Measurements from ENCODE around the gene NKIRAS1.

The NKIRAS1 gene

DNA sequence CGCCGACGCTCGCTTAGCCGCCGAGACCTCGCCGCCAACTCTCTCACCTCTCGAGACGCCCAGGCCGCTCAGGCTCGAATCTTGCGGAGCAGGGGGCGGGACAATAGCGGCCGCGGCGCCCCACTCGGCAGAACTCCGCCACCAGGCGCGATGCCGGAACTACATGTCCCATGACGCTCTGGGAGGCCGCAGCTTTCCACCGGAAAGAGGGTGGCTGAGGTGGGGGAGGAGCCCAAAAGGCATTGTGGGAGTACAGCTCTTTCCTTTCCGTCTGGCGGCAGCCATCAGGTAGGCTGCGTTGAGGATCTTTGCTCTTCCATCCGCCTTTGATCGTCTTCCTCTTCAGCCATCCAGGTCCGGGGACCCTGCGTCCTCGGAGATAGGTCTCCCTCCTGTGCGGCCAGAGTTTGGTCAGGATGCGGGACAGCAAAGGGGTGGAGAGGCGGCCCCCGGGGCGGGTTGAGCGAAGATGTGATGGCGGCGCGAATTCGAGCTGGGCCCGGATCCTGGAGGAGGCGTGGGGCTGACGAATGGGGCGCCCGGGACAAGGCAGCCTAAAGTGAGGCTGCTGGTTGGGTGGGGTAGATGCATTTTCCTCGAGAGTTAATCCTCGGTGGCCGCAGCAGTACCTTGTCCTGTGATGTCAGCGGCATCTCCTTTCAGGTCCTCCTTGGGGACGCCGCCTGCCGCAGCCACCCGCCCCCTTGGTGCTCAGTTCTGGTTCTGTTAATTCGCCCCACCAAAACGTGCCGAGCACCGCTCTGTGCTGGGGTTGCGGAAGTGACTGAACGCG is at the start of gene NKIRAS1, which contains the start of gene RPL15:
Gene NKIRAS1, minus strand, starts transcription at position 105 of the 793 bp plus-strand sequence. CDS start 6,086 bp downstream, outside the sequence.
Gene RPL15, plus strand, starts transcription at position 247 of the 793 bp plus-strand sequence. CDS start 728 bp downstream, outside the sequence.
- DNase-seq, result peak; percentile 91

DNA sequence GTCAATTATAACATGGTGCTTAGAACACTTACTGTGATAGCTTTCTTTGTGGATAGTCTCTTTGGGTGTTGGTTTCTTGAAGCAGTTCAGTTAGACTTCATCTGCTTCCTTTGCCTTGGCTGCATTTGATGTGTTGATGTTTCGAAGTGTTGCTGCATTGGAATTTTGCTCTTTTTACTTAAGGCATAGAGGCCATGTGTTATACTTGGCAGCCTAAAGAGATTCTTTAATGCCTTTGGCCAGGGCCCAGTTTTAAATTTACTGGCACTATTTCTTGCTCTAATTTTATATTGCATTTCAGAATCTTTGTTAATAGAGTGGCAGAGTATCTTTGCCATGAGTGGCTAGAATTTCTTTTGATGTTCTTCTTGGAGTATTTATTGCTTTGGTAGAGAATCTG is 49.5 kb upstream of the NKIRAS1 start:
- no peak for DNase-seq

DNA sequence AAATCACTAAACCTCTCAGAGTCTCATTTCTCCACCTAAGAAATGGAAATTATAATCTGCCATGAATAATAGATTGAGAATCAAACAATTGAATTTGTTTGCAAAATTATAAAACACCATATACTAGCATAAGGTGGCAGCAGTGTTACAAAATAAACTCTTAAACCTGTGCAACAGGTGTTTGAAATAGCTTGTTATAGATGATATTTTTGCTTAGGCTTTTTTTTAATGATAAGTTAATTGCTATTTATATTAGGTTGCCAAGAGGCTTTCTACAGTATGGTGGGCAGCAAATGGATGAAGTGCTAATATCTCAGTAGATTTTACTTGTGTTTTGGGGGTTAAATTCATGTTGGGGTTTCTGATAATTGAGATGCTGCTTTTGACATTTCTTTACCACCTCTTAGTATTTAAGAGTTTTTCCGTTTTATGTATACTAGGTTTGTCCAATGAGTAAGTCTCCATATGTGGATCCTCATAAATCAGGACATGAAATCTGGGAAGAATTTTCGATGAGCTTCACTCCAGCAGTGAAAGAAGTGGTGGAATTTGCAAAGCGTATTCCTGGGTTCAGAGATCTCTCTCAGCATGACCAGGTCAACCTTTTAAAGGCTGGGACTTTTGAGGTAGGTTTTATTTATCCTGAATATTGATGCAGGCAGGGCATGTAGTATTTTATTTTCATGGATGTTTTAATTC is 47.9 kb upstream of the NKIRAS1 start:
- no peak for DNase-seq

DNA sequence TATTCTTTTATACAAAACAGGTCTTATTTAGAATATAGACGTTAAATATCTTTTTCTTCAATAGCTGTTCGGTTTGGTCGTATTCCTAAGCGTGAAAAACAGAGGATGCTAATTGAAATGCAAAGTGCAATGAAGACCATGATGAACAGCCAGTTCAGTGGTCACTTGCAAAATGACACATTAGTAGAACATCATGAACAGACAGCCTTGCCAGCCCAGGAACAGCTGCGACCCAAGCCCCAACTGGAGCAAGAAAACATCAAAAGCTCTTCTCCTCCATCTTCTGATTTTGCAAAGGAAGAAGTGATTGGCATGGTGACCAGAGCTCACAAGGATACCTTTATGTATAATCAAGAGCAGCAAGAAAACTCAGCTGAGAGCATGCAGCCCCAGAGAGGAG is 45.1 kb upstream of the NKIRAS1 start:
- DNase-seq, result no peak

DNA sequence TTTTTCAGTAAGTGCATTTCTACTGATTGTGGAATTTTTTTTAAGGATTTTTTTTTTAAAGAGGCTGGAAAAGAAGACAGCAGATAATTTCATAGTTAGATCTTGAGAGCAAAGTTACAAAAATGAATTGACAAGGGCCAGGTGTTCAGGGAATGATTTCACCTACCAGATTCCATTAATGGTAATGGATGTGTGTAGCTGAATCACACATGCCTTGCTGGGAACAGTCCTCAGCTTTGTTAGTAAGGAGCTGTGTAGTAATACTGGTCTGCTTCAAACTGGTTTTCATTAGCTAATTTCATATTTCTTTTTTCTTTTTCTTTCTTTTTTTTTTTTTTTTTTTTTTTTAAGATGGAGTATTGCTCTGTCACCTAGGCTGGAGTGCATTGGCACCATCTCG is 44.3 kb upstream of the NKIRAS1 start:
- DNase-seq, result peak; percentile 55

DNA sequence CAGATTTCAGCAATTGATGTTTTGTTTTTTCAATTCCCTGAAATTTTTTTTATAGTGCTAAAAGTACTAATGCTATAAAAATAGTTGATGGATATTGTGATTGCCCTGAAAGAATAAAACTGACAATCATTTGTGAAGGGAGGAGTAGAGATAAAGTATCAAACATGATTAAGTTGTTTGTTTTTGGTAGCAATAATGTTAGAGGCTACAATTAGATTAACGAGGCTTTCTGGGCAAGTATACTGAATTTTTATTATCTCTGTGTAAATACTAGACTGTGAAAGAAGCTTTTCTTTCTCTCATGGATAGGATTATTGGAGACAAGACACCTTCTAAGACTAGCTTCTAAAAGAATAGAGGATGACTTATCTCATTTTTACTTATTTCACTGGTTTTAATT is 43.9 kb upstream of the NKIRAS1 start:
- peak; percentile 63 for DNase-seq

DNA sequence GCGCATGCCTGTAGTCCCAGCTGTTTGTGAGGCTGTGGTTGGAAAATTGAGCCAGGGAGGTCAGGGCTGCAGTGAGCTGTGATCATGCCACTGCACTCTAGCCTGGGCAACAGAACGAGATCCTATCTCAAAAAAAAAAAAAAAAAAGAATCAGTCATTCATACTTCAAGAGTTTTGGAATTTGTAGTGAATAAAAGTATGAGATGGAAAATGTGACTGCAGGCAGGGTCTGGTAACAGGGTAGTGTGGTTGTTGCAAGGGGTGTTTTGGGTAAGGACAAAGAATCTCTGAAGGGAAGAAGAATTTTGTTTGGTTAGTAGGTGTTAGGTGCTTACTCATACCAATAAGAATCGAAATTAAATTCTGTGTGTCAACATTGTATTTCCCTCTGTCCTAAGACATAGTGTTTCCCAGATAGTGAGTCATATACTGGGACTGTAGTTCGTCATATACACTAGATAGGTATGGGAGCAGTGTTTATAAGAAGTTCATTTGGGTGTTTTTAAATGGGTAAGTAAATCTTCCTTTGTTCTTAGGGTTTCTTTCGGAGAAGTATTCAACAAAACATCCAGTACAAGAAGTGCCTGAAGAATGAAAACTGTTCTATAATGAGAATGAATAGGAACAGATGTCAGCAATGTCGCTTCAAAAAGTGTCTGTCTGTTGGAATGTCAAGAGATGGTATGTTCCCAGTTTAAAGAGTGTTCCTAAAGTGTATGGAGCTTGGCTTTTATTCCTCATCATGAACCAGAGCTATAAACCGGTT is 42.5 kb upstream of the NKIRAS1 start:
- no peak for DNase-seq

DNA sequence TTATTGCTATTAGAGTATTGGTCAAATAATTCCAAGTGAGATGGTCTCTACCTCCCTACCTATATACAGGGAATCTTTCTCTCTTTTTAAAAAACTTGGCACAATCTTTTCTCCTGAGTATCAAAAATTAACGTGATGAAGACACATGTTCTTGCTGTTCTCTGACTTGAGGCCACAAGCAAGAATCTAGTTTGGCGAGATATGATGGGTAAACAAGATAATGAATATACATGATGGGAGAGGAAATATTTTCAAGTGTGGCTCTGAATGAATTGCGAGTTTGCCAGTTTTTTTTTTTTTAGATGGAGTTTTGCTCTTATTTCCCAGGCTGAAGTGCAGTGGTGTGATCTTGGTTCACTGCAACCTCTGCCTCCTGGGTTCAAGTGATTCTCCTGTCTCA is 39.9 kb upstream of the NKIRAS1 start:
- no peak for DNase-seq

DNA sequence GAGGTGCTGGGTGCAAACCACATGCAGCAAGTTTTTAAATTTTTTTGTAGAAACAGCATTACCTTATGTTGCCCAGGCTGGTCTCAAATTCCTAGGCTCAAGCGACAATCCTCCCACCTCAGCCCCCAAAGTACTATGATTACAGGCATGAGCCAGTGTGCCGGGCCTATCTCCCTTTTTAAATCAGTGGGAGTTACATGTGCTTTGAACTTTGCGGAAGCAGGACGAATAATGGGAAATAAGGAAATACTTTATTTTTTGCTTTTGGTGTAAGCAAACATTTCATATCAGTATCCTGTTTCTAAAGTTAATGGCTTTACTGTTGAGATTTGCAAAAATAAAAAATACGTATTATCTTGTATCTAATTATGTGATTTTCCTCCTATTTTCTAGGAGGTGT is 37.4 kb upstream of the NKIRAS1 start:
- no peak for DNase-seq

DNA sequence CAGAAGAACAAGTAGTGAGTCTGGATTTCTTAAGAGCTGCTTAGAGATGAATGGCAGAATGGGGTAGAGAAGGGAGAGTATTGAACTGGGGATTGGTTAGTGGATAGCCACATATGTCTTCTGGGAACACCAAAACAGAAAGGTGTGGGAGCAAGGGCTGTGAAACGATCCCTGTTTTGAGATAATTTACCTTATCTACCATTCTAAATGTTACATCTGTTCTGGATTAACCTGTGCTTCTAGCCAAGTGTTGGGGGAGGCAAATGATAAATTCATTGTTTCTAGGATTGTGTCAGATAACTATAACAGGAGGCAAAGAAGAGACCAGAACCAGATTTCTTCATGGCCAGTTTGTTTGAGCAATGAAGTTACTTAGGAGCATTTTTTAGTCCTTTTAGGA is 36.7 kb upstream of the NKIRAS1 start:
- DNase-seq, result no peak

DNA sequence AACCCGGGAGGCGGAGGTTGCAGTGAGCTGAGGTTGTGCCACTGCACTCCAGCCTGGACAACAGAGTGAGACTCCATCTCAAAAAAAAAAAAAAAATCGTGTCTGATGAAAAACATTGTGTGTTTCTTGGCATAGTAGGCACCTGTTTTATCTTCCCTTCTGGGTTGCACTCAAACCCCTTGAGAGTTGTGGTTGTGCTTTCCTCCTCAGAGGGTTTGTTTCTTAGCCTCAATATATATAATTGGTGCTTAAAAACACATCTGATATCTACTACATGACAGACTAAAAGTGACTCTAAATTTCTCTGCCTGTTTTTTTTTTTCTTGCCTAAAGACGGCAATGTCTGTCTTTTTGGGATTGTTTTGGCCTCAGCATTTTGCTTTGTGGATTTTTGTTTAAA is 35.9 kb upstream of the NKIRAS1 start:
- DNase-seq, result no peak

DNA sequence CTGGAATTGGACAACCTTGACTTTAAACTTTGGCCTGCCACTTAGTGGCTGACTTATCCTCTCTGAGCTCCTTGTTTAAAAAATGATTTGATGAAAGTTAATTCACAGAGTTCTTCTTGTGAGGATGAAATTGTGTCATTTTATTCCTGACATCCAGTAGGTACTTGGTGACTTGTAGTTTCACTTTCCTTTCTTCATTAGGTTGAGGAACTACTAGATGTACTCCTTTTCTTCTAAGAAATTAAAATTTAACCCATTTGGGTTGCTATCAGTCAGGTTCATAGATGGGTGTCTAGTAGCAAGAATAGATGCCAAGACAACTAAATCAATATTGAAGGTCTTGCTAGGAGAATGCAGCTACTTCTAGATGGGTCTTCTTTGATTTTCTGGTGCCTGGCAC is 33.5 kb upstream of the NKIRAS1 start:
- DNase-seq, result no peak

DNA sequence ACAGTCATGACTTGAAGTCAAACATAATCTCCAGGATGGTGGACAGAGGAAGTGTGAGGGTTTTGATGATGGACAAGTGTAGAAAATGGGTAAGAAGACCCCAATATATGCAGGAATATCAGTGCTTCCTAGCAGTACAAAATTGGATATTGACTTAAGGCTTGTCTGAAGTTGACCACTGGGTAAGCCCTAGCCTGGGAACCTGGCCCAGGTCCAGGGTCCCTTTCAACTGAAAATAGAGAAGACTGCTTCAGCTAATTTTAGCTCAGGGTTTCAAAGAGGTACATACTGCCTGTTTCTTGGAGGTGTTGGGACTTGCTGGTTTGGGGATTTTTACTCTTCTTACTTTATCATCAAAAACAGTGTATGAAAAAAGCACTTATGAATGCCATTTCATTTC is 33.0 kb upstream of the NKIRAS1 start:
- no peak for DNase-seq

DNA sequence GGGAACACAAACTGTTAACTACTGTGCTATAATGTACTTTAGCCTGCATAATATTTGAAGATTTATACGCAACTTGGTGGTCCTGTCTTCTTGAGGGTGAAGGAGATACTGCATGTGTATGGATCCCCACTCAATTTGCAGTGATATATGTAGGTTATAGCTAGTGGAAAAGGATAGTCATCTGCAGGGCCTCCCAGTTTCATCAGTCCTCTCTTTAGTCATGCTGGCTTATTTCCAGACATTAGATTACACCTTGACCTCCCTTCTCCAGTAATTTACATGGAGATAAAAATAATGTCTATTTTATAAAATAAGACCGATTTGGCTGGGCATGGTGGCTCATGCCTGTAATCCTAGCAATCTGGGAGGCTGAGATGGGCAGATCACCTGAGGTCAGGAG is 32.0 kb upstream of the NKIRAS1 start:
- DNase-seq, result no peak

DNA sequence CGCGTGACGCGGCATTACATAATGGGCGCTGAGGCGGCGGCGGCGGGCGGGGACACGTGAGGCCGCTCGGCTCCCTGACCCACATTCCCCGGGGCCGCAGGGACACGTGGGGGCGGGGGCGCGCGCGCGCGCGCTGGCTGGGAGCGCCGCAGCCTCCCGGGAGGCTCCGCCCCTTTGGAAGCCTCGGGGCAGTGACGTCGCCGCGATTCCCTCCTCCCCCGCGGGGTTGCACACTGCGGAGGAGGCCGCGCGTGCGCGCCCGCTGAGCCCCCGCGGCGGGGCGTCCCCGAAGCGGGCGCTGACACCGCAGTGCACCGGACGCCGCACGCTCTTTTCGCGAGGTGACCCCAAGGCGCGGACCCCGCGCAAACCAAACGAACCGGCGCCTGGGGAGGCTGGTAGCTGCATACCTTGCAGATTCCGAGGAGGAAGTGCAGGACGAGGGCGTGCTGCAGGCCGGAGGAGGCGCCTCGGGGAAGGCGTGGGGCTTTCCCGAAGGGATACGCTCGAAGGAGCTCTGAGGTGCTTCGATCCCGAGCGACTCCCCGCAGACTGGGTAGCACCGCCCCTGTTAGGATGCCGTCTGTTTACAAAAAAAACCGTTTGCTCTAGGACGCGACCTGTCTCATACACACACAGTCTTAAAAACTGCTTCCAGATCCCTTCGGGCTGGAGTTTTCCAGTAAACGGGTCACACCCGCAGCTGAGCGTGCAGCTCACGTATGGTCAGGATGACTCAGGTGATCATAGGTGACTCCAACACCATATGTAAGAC is 29.3 kb upstream of the NKIRAS1 start:
- peak; percentile 81 for DNase-seq

DNA sequence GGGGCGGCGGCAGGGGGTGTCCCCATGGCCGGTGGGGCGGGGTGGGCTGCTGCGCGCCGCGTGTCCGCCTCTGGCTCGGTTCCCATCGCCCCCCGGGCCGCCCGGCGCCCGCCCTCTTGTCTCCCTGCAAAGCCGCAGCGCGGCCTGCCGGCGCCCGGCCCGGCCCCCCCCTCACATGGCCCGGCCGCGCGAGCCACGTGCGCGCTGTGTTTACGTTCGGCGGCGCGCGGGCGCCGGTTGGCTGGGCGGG is 28.8 kb upstream of the NKIRAS1 start:
- DNase-seq, result no peak

DNA sequence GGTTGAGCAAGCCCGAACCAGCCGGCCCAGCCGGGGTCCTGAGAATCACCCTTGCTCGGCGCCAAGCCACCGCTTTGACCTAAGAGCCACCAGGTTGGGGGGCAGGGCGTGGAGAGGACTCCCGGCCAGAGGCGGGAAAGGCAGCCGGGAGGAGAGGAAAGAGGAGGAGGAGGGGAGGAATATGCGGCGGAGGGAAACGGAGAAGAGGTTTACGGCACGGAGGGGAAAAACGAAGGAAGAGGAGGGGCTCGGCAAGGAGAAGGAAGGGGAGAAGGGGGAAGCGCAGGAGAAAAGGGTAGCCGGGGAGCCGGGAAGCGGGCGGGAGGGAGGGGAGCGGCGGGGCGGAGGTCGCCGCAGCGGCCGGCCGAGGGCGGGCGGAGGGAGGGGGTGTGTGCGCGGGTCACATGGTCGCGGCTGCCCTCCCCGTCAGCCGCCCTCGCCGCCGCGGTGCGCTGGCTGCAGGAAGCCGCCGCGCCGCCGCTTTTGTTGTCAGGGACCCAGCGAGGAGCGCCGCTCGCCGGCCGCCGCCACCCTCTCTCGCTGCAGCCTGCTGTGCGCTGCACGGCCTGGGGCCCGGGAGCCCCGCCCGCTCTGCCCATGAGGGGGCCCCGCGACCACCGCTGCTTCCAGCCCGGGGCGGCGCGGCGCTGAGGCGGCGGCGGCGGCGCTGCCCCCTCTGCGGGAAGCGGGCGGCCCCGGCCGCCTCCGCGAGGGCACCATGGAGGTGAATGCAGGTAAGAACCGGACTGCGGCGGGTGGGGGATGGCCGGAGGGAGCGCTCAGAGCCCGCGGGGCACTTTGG is 28.3 kb upstream of the NKIRAS1 start, which contains the start of gene NR1D2:
Gene NR1D2, plus strand, starts transcription at position 426 of the 802 bp plus-strand sequence. Its CDS starts 293 bp downstream, at position 719.
- peak; percentile 54 for DNase-seq

DNA sequence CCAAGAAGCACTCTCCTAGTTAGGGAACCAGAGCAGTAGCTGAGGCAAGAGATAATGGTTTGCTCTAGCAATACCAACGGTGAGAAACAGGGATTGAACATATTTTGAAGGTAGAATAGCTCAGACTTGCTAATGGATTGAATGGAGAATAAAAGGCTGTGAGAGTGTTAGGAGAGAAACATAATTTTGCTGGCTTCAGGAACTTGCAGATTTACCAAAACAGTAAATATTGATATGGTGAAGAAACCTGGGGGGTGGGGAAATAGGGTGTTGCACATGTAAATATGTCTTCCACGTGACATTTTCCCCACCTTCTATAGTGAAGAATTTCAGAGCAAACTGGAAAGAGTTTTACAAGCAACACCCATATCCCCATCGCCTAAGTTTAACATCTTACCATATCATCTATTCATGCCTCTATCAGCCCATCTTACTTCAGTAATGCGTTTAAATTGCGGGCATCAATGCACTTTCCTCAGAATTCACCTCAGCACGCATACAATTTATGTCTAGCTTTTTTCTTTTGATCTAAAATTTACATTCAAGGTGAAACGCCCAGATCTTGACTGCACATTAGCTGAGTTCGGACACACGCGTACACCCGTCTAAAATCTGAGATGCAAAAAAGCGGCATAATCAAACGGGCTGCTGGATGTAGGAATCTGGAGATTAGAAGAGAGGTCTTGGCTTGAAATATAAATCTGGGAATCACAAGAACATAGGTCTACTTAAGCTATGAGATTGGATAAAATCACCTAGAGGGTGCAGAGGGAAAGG is 27.4 kb upstream of the NKIRAS1 start:
- DNase-seq, result no peak

DNA sequence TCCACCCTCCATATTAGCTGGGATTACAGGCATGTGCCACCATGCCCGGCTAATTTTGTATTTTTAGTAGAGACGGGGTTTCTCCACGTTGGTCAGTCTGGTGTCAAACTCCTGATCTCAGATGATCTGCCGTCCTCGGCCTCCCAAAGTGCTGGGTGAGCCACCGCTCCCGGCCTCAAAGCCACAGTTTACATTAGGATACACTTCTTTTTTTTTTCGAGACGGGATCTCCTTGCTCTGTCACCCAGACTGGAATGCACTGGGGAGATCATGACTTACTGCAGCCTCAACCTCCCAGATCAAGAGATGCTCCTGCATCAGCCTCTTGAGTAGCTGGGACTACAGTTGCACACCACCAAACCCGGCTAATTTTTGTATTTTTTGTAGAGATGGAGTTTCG is 25.8 kb upstream of the NKIRAS1 start:
- no peak for DNase-seq

DNA sequence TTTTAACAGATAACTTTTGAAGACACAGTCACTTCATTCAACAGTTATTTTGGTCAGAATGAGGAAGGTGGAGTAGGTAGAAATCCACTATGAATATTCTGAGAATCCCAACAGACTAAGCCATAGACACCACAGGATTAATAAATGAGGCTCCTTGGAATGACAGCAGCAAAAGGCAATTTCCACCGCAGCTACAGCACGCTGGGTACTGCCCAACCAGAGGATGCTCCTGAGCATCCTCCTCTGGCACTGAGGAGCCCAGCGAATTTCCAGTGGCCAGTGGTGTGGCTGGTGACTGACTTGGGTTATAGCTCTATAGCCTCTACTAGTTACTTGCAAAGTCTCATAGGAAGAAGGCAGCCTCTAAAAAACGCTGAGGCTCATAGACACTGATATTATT is 24.6 kb upstream of the NKIRAS1 start:
- DNase-seq, result no peak

DNA sequence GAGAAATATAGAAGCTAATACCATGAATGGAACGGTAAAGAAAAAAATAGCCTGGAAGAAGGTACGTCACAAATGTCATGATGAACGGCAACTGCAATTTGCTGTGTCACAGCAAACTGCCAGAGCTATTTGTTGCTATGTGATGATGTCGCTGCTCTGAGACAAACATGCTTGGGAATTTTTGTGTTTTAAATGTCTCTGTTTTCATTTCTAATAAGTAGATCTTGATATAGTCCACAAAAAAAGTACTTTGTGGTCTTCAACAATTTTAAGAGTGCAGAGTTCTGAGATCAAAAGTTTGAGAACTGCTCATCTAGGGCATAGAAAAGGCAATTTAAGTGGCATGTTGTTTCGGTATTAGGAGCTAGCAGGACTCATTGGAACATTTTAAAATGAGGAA is 24.0 kb upstream of the NKIRAS1 start:
- DNase-seq, result no peak
